Activated naive CD4-positive, alpha-beta T cell treated with anti-CD3 and anti-CD28 coated beads, Interleukin-2, amount 50 U/mL, for 16 hours (primary cell): ENCODE measurements around the gene PPIP5K1.
A peak's percentile ranks its signal among the peaks of the same experiment; 100 is the strongest.
"Not testable (repeated sequence)": the region's sequence is repeated elsewhere in the genome, so short reads cannot be mapped to it uniquely, and the experiment has no call there.

Experiments
- DNase-seq: peaks from one replicate; pipeline ENCODE4 v3.0.0-alpha.2; 2020

The PPIP5K1 gene

GRCh38 chr15:43544266-43544665 is 45.7 kb downstream of the PPIP5K1 start:
- no peak for DNase-seq

GRCh38 chr15:43541785-43542184 is 48.2 kb downstream of the PPIP5K1 start:
- no peak for DNase-seq

- DNase-seq, result no peak
Measured at GRCh38 chr15:43538091-43538490, 51.9 kb downstream of the PPIP5K1 start.

- DNase-seq, result no peak
Measured at GRCh38 chr15:43534897-43535296, 55.1 kb downstream of the PPIP5K1 start.

GRCh38 chr15:43532826-43533225 is 57.2 kb downstream of the PPIP5K1 start:
- not testable (repeated sequence) for DNase-seq

GRCh38 chr15:43531018-43531670 is 58.9 kb downstream of the PPIP5K1 start:
- no peak for DNase-seq

- DNase-seq, result no peak
Measured at GRCh38 chr15:43529587-43530345, 60.2 kb downstream of the PPIP5K1 start.

- DNase-seq, result no peak
Measured at GRCh38 chr15:43529141-43529540, 60.9 kb downstream of the PPIP5K1 start.

GRCh38 chr15:43528542-43529007 is 61.4 kb downstream of the PPIP5K1 start:
- no peak for DNase-seq

GRCh38 chr15:43527802-43528541 is 62.0 kb downstream of the PPIP5K1 start:
- no peak for DNase-seq

GRCh38 chr15:43527016-43527801 is 62.8 kb downstream of the PPIP5K1 start:
- DNase-seq, result no peak

- no peak for DNase-seq
Measured at GRCh38 chr15:43526261-43526930, 63.6 kb downstream of the PPIP5K1 start.

- no peak for DNase-seq
Measured at GRCh38 chr15:43525131-43525530, 64.9 kb downstream of the PPIP5K1 start.

- DNase-seq, result no peak
Measured at GRCh38 chr15:43524254-43524845, 65.7 kb downstream of the PPIP5K1 start.

- DNase-seq, result no peak
Measured at GRCh38 chr15:43523646-43524045, 66.4 kb downstream of the PPIP5K1 start.

- DNase-seq, result no peak
Measured at GRCh38 chr15:43522247-43522646, 67.8 kb downstream of the PPIP5K1 start.

- no peak for DNase-seq
Measured at GRCh38 chr15:43521419-43521818, 68.6 kb downstream of the PPIP5K1 start.

GRCh38 chr15:43520138-43520537 is 69.9 kb downstream of the PPIP5K1 start:
- DNase-seq, result no peak

GRCh38 chr15:43519196-43519595 is 70.8 kb downstream of the PPIP5K1 start:
- no peak for DNase-seq

- DNase-seq, result peak; percentile 18
Measured at GRCh38 chr15:43518197-43518761, 71.7 kb downstream of the PPIP5K1 start.
